GM21619 (cell line): ENCODE results near the gene MRPL27.
"Not testable (repeated sequence)": the region's sequence is repeated elsewhere in the genome, so short reads cannot be mapped to it uniquely, and the experiment has no call there.

ENCODE experiments used
- ATAC-seq: cut with Tn5 transposase; IDR thresholded peaks from one replicate; pipeline ENCODE4 v1.9.1; 2021; ENCODE audit not compliant: unreplicated experiment

Gene MRPL27

GRCh38 chr17:50347117-50347893 lies 25.7 kb downstream of the MRPL27 start:
- no peak for ATAC-seq

- ATAC-seq: peak; percentile 43
Measured at GRCh38 chr17:50346313-50347116, 26.5 kb downstream of the MRPL27 start.

GRCh38 chr17:50345432-50346312 lies 27.3 kb downstream of the MRPL27 start, which contains the start of gene XYLT2:
TSS of gene XYLT2 (plus strand) at chr17:50346126. CDS start at chr17:50346141, 15 bp downstream.
- peak; percentile 66 for ATAC-seq

GRCh38 chr17:50344731-50345365 lies 28.1 kb downstream of the MRPL27 start:
- no peak for ATAC-seq

- ATAC-seq: no peak
Measured at GRCh38 chr17:50339381-50339780, 33.6 kb downstream of the MRPL27 start.

- ATAC-seq: no peak
Measured at GRCh38 chr17:50338645-50339044, 34.3 kb downstream of the MRPL27 start.

- ATAC-seq: no peak
Measured at GRCh38 chr17:50337956-50338355, 35.0 kb downstream of the MRPL27 start.

GRCh38 chr17:50333291-50334057 lies 39.5 kb downstream of the MRPL27 start:
- not testable (repeated sequence) for ATAC-seq

- no peak for ATAC-seq
Measured at GRCh38 chr17:50332196-50332595, 40.8 kb downstream of the MRPL27 start.

GRCh38 chr17:50331085-50331791 lies 41.7 kb downstream of the MRPL27 start:
- no peak for ATAC-seq

- no peak for ATAC-seq
Measured at GRCh38 chr17:50330151-50330775, 42.7 kb downstream of the MRPL27 start.

- ATAC-seq: no peak
Measured at GRCh38 chr17:50329716-50330115, 43.3 kb downstream of the MRPL27 start.

- no peak for ATAC-seq
Measured at GRCh38 chr17:50328363-50329325, 44.3 kb downstream of the MRPL27 start.

GRCh38 chr17:50326831-50327364 lies 46.1 kb downstream of the MRPL27 start:
- no peak for ATAC-seq

- no peak for ATAC-seq
Measured at GRCh38 chr17:50325906-50326305, 47.1 kb downstream of the MRPL27 start.

- ATAC-seq: no peak
Measured at GRCh38 chr17:50323060-50323459, 49.9 kb downstream of the MRPL27 start.

GRCh38 chr17:50322271-50322670 lies 50.7 kb downstream of the MRPL27 start:
- ATAC-seq: no peak
